Stimulated activated effector memory CD8-positive, alpha-beta T cell treated with anti-CD3 and anti-CD28 coated beads, Interleukin-12 subunit alpha, Interleukin-12 subunit beta, amount 100 ng/mL, for 72 hours (primary cell): Measurements from ENCODE around the gene C1orf167.
A peak's percentile ranks its signal among the peaks of the same experiment; 100 is the strongest.

Experiments
- ATAC-seq: fragments of 150-1000 bp; cut with Tn5 transposase; 2 replicates; pipeline ENCODE4 v1.10.0; 2021
- DNase-seq, 2 donors: peaks; one replicate each; pipeline ENCODE4 v3.0.0; 2021 to 2022; ENCODE audit warnings: low spot score in 2 of 2
- H3K27ac Mint-ChIP-seq: one replicate; pipeline ENCODE4 v1.8.0; 2022; ENCODE audit warnings: mild to moderate bottlenecking, mixed read lengths
- H3K36me3 Mint-ChIP-seq: one replicate; pipeline ENCODE4 v1.8.0; 2022; ENCODE audit warnings: mild to moderate bottlenecking, mixed read lengths
- H3K4me1 Mint-ChIP-seq: one replicate; pipeline ENCODE4 v1.8.0; 2022; ENCODE audit warnings: mixed read lengths
- H3K4me3 Mint-ChIP-seq: one replicate; pipeline ENCODE4 v1.8.0; 2022; ENCODE audit warnings: mild to moderate bottlenecking, mixed read lengths
- H3K9me3 Mint-ChIP-seq: one replicate; pipeline ENCODE4 v1.8.0; 2022; ENCODE audit warnings: mixed read lengths

The C1orf167 gene

DNA sequence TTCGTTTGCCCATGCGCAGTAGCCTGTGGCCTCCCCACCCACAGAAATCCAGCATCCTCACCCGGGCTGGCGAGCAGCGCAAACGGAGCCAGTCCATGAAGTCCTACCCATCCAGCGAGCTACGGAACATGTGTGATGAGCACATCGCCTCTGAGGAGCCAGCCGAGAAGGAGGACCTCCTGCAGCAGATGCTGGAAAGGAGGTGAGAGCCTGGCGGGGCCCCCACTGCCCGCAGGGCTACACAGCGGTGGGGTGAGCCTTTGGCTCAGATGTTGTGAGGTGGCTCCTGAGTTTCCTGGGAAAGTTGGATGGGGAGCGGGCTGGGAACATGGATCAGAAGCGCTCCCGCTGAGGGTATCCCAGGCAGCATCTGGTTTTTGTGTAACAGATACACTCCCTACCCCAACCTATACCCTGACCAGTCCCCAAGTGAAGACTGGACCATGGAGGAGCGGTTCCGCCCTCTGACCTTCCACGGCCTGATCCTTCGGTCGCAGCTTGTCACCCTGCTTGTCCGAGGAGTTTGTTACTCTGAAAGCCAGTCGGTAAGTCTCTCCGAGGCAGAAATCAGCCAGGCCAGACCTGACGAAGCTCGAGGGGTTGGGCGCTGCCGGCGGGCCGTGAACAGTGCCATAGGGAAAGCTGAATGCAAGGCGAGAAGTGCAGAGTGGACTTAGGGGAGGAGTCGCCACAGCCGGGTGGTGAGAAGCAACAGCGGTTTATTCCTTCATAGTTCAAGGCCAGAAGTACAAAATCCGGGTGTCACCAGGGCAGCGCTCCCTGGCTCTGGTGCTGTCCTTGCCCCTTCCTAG is 75.2 kb downstream of the C1orf167 start:
- no peak for ATAC-seq
- Mint-ChIP-seq H3K4me3 (no peak overlapping the region), H3K4me1 (peaks cover 11% of the 10 kb centered on the region), H3K36me3 (peaks cover 64% of the 10 kb centered on the region), H3K9me3 (no peaks in the 10 kb centered on the region), H3K27ac (no peak overlapping the region)
- no peak for DNase-seq

DNA sequence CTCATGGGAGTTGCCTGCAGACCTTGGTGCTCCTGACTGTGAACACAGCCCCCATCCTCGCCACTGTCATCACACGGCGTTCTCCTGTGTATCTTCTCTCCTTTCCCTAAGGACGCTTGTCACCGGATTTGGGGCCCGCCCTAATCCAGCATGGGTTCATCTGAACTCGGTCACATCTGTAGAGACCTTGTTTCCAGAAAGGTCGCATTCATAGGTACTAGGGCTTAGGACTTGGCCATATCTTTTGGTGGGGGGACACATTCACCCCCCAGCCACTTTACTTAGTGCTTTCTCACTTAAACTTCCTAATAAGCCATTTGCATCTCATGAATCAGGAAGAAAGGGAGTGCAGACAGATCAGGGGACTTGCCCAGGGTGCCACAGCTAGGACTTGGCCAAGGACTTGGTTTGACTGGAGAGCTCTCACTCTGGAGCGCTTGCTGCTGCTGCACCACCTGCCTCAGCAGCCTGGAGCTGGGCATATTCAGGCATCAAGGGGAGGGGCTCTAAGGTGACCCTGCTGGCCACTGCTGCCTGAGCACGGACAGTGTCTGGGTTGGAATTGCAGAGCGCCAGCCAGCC is 75.9 kb downstream of the C1orf167 start:
- DNase-seq = no peak
- no peak for ATAC-seq
- no peak overlapping the region for H3K4me3 Mint-ChIP-seq
- peaks cover 70% of the 10 kb centered on the region for H3K36me3 Mint-ChIP-seq
- no peaks in the 10 kb centered on the region for H3K9me3 Mint-ChIP-seq
- H3K27ac Mint-ChIP-seq = no peak overlapping the region
- H3K4me1 Mint-ChIP-seq = peaks cover 11% of the 10 kb centered on the region

DNA sequence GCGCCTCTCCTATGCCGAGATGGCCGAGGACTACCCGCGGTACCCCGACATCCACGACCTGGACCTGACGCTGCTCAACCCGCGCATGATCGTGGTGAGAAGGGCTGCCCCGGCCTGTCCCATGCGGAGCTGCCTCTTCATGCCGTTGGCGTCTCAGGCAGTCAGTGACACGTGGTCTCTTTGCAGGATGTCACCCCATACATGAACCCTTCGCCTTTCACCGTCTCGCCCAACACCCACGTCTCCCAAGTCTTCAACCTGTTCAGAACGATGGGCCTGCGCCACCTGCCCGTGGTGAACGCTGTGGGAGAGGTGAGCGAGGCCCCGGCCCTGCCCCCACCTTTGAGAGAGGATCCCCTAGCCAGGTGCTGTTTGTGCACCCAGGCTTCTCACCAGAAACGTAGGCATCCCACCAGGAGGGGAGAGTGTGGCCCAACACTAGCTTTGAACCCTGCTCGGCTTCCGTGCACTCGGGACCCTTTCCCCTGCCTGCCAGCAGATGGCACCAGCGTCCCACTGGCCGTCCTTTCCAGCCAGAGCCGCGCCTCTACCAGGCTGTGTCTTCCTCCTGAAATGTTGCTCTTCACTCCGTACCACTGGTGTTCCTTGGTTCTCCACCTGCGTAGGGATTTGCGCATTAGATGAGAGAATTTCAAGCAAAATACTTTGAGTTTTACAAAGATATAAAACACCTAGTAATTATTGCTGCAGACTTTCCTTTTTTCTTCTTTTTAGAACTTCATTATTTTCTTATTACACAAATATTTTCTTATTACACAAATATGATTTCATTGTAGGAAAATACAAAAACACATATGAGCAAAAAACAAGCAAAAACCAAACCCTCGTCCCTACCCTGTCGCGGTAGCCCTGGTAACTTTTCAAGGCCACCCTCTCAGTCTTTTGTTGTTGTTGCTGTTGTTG is 76.6 kb downstream of the C1orf167 start:
- DNase-seq = peak; percentile 64 to 83
- peak; percentile 83 for ATAC-seq
- no peak overlapping the region for H3K27ac Mint-ChIP-seq
- no peak overlapping the region for H3K4me3 Mint-ChIP-seq
- no peaks in the 10 kb centered on the region for H3K9me3 Mint-ChIP-seq
- H3K36me3 Mint-ChIP-seq = peaks cover 78% of the 10 kb centered on the region
- peaks cover 11% of the 10 kb centered on the region for H3K4me1 Mint-ChIP-seq
